Retinal pigment epithelial cell (primary cell): ENCODE measurements around the gene STK32A.

ENCODE experiments used
- DNase-seq: peaks from one replicate; pipeline ENCODE4 v3.0.0-alpha.2; 2010; ENCODE audit warnings: low read depth
- H3K4me3 ChIP-seq: 2 replicates; pipeline ENCODE4 v1.5.1; 2011; ENCODE audit warnings: mild to moderate bottlenecking, low read length, control low read depth, moderate library complexity
- TF ChIP-seq, protein P1 (sequence below): conservative IDR thresholded peaks from 2 replicates; pipeline ENCODE4 v1.5.1; 2011; ENCODE audit warnings: low read depth, low read length, control low read depth, inconsistent platforms

STK32A gene

GRCh38 chr5:147430628-147431027 is 195.8 kb downstream of the STK32A start:
- DNase-seq = no peak
- TF ChIP-seq, protein P1, sequence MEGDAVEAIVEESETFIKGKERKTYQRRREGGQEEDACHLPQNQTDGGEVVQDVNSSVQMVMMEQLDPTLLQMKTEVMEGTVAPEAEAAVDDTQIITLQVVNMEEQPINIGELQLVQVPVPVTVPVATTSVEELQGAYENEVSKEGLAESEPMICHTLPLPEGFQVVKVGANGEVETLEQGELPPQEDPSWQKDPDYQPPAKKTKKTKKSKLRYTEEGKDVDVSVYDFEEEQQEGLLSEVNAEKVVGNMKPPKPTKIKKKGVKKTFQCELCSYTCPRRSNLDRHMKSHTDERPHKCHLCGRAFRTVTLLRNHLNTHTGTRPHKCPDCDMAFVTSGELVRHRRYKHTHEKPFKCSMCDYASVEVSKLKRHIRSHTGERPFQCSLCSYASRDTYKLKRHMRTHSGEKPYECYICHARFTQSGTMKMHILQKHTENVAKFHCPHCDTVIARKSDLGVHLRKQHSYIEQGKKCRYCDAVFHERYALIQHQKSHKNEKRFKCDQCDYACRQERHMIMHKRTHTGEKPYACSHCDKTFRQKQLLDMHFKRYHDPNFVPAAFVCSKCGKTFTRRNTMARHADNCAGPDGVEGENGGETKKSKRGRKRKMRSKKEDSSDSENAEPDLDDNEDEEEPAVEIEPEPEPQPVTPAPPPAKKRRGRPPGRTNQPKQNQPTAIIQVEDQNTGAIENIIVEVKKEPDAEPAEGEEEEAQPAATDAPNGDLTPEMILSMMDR = no peak
- no peak overlapping the region for H3K4me3 ChIP-seq

DNA sequence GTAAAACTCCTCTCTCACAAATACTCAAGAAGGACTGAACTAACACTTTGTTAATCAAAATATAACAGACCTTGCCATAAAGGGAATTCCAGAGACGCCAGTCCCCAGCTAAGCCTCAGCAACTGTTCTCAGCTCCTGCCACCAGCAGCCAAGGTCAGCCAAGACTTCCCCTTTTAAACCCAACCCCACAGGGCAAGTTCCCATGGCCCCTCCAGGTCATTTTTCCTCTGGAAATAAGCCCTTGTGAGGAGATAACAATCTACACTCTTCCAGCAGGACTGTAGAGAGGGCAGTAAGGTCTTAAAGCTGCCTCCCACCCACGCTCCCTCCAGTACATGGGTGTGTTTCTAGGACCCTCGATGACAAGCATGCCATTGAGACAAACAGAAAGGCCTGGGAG is 196.8 kb downstream of the STK32A start:
- H3K4me3 ChIP-seq = no peak overlapping the region
- no peak for DNase-seq
- TF ChIP-seq, protein P1 = no peak

DNA sequence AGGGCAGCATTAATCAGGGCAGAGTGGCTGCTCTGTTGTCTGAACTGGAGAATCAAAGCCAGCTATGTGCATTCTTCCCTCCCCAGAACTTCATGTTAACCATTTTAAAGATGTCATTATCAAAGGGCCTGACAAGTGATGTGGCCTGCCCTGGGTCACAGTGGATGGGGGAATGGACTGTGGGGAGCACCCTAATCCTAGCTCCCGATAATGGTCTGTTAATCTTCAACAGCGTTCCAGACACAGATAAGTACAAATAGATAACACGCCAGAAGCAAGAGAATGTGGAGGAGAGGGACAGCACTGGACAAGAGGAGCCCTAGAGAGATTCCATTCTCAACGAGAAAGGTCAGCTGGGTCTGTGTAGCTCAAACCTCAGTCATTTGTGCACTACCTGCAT is 197.5 kb downstream of the STK32A start:
- TF ChIP-seq, protein P1 = no peak
- no peak overlapping the region for H3K4me3 ChIP-seq
- DNase-seq = no peak

GRCh38 chr5:147434049-147434448 is 199.2 kb downstream of the STK32A start:
- no peak for DNase-seq
- TF ChIP-seq, protein P1 = no peak

GRCh38 chr5:147436596-147436995 is 201.8 kb downstream of the STK32A start:
- no peak overlapping the region for H3K4me3 ChIP-seq
- TF ChIP-seq, protein P1 = no peak
- no peak for DNase-seq

More at GRCh38 chr5:147434049-147434448, 199.2 kb downstream of the STK32A start:
- H3K4me3 ChIP-seq = no peak overlapping the region

DNA sequence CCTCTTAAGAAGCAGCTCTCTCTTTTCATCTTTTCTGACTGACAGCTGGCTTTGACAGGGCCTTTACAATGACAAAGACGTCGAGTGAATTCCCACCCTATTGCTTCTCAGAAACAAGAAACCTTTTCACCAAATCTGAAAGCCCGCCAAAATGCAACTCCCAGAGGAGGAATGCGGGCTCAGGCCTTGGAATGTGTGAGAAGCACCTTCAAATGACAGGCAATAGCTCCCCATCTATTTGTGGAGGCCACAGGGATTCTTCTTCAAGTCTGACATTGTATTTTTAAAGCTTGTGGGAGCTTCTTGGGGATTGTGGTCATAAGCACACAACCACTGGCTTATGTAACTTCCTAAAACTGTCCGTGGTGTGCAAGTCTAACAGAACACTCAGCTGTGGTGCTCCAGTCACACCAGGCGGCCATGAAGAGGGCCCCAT is 202.4 kb downstream of the STK32A start:
- H3K4me3 ChIP-seq = no peak overlapping the region
- TF ChIP-seq, protein P1 = no peak
- DNase-seq = no peak
